Fibroblast of mammary gland (primary cell): ENCODE measurements around the gene ZNF585A.
"Not testable (repeated sequence)": the region's sequence is repeated elsewhere in the genome, so short reads cannot be mapped to it uniquely, and the experiment has no call there.

ENCODE experiments used
- DNase-seq: peaks from one replicate; pipeline ENCODE4 v3.0.0-alpha.2; 2010; ENCODE audit warnings: low read depth
- H3K4me3 ChIP-seq: 2 replicates; pipeline ENCODE4 v1.5.1; 2011; ENCODE audit warnings: low read depth, mild to moderate bottlenecking, low read length, moderate library complexity; ENCODE audit not compliant: control insufficient read depth
- TF ChIP-seq, protein P1 (sequence below): conservative IDR thresholded peaks from 2 replicates; pipeline ENCODE4 v1.5.1; 2011; ENCODE audit warnings: low read depth, low read length, inconsistent platforms; ENCODE audit not compliant: control insufficient read depth, insufficient read depth

Gene ZNF585A

DNA sequence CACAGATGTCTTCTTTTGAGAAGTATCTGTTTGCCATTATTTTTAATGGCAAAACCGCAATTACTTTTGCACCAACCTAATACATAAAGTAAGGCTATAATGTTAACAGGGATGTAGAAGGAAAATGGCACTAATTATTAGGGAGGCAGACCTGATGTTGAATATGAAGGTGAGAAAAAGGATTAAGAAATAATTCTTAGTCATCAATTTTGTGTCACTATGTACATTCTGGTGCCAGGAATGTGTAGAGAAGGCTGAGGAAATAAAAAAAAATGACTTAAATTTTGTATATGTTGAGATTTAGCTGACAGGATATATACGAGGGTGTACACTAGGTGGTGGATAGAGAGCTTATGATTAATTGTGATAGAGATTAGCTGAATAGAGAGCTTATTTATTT is 25.3 kb upstream of the ZNF585A start:
- H3K4me3 ChIP-seq: no peak overlapping the region
- no peak for DNase-seq
- TF ChIP-seq, protein P1, sequence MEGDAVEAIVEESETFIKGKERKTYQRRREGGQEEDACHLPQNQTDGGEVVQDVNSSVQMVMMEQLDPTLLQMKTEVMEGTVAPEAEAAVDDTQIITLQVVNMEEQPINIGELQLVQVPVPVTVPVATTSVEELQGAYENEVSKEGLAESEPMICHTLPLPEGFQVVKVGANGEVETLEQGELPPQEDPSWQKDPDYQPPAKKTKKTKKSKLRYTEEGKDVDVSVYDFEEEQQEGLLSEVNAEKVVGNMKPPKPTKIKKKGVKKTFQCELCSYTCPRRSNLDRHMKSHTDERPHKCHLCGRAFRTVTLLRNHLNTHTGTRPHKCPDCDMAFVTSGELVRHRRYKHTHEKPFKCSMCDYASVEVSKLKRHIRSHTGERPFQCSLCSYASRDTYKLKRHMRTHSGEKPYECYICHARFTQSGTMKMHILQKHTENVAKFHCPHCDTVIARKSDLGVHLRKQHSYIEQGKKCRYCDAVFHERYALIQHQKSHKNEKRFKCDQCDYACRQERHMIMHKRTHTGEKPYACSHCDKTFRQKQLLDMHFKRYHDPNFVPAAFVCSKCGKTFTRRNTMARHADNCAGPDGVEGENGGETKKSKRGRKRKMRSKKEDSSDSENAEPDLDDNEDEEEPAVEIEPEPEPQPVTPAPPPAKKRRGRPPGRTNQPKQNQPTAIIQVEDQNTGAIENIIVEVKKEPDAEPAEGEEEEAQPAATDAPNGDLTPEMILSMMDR: no peak

DNA sequence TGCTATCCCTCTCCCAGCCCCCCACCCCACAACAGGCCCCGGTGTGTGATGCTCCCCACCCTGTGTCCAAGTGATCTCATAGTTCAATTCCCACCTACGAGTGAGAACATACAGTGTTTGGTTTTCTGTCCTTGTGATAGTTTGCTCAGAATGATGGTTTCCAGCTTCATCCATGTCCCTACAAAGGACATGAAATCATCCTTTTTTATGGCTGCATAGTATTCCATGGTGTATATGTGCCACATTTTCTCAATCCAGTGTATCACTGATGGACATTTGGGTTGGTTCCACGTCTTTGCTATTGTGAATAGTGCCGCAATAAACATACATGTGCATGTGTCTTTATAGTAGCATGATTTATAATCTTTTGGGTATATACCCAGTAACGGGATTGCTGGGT is 24.6 kb upstream of the ZNF585A start:
- not testable (repeated sequence) for DNase-seq, H3K4me3 ChIP-seq

DNA sequence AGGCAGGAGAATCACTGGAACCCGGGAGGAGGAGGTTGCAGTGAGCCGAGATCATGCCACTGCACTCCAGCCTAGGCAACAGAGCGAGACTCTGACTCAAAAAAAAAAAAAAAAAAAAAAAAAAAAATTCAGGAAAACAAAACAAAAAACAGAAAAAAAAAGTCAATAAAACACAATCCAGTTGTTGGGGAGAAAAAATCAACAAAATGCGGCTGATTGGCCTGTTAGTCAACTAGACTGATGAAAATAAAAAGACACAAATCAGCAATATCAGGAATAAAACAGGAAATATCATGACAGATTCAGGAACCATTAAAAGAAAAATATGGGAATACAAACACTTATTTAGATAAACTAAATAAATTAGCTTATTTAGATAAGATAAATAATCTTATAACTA is 22.8 kb upstream of the ZNF585A start:
- H3K4me3 ChIP-seq, DNase-seq: not testable (repeated sequence)

DNA sequence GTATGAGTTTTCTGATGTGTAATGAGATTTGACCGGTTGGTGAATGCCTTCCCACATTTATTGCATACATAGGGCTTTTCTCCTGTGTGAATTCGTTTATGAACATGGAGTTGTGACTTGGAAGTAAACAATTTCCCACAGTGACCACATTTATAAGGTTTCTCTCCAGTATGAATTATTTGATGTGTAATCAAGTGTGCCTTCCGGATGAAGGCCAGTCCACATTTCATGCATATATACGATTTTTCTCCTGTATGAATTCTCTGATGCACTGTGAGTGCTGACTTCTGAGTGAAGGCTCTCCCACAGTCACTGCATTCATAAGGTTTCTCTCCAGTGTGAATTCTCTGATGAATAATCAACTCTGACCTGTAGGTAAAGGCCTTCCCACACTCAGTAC is 13.6 kb upstream of the ZNF585A start:
- not testable (repeated sequence) for DNase-seq, H3K4me3 ChIP-seq

DNA sequence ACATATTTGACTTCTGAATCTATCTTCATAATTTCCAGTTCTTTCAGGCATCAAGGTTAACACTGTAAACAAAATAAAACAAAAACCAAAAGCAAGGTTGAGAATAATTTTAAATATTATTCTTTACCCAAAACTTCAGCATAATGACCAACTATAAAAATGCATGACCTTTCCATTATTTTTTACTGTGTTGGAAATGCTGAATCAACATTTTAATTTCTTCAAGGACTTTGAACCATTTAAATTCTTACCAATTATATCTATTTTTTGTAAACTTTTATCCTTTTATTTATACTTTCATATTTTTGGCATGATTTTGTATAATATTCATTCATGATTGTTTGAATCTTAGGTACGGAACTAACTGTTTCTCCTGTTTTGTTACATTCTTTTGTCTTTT is 6.9 kb downstream of the ZNF585A start:
- H3K4me3 ChIP-seq: no peak overlapping the region
- DNase-seq: no peak
- TF ChIP-seq, protein P1: no peak

DNA sequence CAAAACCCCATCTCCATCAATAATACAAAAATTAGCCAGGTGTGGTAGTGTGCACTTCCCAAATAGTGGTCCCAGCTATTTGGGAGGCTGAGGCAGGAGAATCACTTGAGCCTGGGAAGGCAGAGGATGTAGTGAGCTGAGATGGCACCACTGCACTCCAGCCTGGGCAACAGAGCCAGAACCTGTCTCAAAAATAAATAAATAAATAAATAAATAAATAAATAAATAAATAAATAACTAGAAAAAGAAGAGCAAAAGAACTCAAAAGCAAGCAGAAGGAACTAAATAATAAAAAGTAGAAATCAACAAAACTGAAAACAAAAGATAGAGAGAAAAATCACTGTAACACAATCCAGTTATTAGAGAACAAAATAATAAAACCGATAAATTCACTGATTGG is 12.3 kb downstream of the ZNF585A start:
- no peak overlapping the region for H3K4me3 ChIP-seq
- TF ChIP-seq, protein P1: no peak
- DNase-seq: no peak

DNA sequence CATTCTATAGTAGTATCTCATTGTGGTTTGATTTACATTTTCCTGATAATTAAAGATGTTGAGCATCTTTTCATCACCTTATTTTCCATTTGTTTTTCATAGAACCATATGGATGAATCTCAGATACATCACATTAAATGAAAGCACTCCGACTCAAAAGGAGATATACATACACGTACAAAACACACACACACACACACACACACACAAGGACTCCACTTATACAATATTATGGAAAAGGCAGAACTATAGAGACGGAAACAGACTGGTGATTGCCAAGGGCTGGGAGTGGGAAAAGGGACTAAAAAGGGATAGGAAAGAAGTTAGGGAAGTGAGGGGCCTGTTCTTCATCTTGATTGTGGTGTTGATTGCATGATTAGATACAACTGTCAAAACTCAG is 24.3 kb downstream of the ZNF585A start:
- no peak overlapping the region for H3K4me3 ChIP-seq
- TF ChIP-seq, protein P1: no peak
- no peak for DNase-seq

DNA sequence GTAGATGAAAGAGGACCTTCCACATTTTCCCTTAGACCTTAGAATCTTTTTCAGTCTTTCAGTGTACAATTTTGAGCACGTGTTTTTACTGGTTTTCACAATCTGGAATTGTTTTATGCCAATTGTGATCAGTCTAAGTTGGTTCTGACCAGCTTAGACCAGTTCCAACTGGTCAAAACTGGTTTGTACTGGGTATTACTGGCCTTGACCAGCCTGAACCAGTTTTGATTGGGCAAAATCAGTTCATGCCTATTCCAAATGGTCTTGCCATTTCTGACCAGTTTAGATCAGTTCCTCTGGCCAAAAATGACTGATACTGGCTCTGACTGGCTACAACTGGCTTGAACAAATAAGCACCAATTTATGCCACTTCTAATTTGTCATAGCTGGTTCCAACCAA is 36.4 kb downstream of the ZNF585A start:
- TF ChIP-seq, protein P1: no peak
- DNase-seq: no peak
- no peak overlapping the region for H3K4me3 ChIP-seq

DNA sequence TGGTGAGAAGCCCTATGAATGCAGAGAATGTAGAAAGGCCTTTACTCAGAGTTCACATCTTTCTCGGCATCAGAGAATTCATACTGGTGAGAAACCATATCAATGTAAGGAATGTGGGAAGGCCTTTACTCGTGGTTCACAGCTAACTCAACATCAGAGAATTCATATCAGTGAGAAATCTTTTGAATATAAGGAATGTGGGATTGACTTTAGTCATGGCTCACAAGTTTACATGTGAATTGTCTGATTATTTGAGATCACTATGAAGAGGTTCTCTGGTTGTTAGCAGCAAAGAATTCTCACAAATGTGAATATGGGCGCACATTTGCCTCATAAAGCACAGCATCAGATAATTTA is 43.7 kb downstream of the ZNF585A start:
- no peak overlapping the region for H3K4me3 ChIP-seq
- DNase-seq: no peak
- TF ChIP-seq, protein P1: no peak
